Measurements from ENCODE around the gene ADAM12.

DNA sequence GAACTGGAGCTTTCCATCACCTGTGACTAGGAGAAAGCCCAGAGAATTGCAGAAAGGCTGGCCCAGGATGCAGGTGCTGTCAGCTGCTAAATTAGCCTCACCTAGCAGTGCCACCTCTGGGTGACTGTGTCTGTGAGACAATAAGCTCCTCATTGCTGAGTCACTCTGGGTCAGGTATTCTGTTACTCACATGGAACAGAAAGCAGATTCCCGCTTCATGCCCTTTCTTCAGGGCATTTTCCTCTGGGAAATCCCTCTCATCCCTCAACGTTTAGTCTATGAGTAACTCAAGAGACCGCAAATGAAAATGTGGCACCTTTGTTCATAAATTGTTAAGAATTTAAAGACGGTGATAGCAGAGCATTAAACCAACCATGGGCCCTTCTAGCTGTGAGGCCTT lies 184.0 kb downstream of the ADAM12 start:
- TF ChIP-seq, protein P1, sequence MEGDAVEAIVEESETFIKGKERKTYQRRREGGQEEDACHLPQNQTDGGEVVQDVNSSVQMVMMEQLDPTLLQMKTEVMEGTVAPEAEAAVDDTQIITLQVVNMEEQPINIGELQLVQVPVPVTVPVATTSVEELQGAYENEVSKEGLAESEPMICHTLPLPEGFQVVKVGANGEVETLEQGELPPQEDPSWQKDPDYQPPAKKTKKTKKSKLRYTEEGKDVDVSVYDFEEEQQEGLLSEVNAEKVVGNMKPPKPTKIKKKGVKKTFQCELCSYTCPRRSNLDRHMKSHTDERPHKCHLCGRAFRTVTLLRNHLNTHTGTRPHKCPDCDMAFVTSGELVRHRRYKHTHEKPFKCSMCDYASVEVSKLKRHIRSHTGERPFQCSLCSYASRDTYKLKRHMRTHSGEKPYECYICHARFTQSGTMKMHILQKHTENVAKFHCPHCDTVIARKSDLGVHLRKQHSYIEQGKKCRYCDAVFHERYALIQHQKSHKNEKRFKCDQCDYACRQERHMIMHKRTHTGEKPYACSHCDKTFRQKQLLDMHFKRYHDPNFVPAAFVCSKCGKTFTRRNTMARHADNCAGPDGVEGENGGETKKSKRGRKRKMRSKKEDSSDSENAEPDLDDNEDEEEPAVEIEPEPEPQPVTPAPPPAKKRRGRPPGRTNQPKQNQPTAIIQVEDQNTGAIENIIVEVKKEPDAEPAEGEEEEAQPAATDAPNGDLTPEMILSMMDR (IDR thresholded peaks at IDR 0.05) = no peak
- TF ChIP-seq POLR2A (IDR thresholded peaks at IDR 0.05) = no peak
